ENCODE results near the gene PEX12.
"Not testable (repeated sequence)": the region's sequence is repeated elsewhere in the genome, so short reads cannot be mapped to it uniquely, and the experiment has no call there.

Gene PEX12

DNA sequence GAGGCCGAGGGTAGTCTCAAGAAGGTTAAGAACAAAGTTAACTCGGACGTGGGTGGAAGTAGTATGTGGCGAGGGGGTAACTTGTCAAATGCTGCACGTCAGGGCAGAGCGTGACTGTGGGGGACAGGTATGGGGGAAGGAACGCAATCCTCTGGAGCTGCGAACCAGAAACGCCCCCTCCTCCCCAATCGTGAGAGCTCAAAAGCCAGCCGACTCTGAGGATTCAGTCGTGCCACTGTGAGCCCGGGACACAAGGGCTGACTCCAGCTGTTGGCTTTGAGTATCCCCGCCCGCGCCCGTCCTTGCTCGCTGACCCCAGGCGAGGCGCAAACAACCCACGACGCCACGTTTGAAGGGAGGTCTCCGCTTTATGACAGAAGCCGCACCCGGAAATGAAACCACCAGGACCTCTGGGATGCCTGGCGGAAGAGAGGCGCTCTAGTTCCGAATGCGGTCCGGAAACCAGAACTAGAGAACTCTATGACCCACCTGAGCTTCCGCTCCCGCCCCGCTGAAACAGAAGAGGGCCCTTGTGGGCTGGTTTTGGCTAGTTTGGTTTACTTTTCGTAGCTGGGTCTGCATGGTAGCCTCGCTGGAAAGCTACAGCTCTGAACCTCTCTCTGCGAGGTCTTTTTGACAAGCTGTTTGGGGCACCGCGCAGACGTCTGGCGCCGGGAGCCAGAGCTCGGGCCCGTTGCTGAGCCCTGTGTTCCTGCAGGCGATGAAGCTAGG, at the start of gene PEX12:
Gene PEX12, minus strand, starts transcription at position 375 of the 732 bp plus-strand sequence. CDS start 550 bp downstream, outside the sequence.
- Histone ChIP-seq H3K9ac (ENCODE audit: insufficient read length) (peak within 1 kb of the TSS; percentile 86), H3K36me3 (ENCODE audit: insufficient read depth, low read length) (peaks cover 10% of the 10 kb centered on the region; the same call in 1 of the 2 replicates), H3K4me3 (peak within 1 kb of the TSS; percentile 81), H3K9me3 (ENCODE audit: low read depth, low read length) (no peaks in the 10 kb centered on the region), H3K27ac (peak within 1 kb of the TSS; percentile 43; the same call in 1 of the 2 replicates)
- peak; percentile 56 for DNase-seq (ENCODE audit: low read depth, low spot score)
- TF ChIP-seq FOXP2 (optimal IDR thresholded peaks at IDR 0.05; ENCODE audit: control extremely low read depth, extremely low read length, insufficient read depth) (no peak), EZH2 (IDR thresholded peaks at IDR 0.05) (no peak), POLR2AphosphoS5 (IDR thresholded peaks at IDR 0.05; ENCODE audit: borderline replicate concordance, low read depth, low read length) (peak; percentile 94)

DNA sequence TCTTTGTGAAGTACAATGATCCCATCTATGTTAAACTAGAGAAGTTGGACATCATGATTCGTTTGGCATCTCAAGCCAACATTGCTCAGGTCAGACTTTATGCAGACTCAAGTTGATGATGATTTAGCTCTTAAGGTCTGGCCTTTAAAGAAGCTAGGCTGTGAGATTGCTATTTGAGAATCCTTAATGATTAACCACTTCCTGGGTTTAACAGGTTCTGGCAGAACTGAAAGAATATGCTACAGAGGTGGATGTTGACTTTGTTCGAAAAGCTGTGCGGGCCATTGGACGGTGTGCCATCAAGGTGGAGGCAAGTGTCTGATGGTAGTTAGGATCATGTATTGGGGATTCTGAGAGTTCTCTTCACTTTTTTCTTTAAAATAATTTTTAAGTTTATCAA, 49.0 kb upstream of the PEX12 start:
- Histone ChIP-seq H3K27ac (no peak overlapping the region), H3K36me3 (ENCODE audit: insufficient read depth, low read length) (peaks cover 52% of the 10 kb centered on the region), H3K4me3 (no peak overlapping the region), H3K9me3 (ENCODE audit: low read depth, low read length) (no peaks in the 10 kb centered on the region), H3K9ac (ENCODE audit: insufficient read length) (no peak overlapping the region)
- DNase-seq (ENCODE audit: low read depth, low spot score), result no peak
- TF ChIP-seq EZH2 (IDR thresholded peaks at IDR 0.05), result no peak
- TF ChIP-seq POLR2AphosphoS5 (IDR thresholded peaks at IDR 0.05; ENCODE audit: borderline replicate concordance, low read depth, low read length), result no peak
- no peak for TF ChIP-seq FOXP2 (optimal IDR thresholded peaks at IDR 0.05; ENCODE audit: control extremely low read depth, extremely low read length, insufficient read depth)

DNA sequence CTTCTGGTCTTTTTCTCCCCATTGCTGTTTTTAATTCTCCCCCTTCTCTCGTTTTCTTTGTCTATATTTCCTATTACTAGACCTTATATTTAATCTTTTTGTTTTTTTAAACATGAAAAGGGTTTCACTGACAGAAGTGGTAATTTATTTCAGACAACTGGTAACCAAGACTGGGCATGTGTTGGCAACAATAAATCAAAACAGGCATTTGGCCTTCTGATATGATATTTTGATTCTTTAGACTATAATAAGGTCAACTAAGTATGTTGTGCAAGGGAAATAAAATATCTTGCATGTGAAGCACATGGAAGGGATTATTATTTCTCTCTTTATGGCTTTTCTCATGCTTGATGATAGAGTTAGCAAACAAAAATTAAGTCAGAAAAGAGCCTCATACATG, 43.4 kb upstream of the PEX12 start:
- Histone ChIP-seq H3K27ac (no peak overlapping the region), H3K36me3 (ENCODE audit: insufficient read depth, low read length) (peaks cover 25% of the 10 kb centered on the region), H3K9me3 (ENCODE audit: low read depth, low read length) (no peaks in the 10 kb centered on the region), H3K4me3 (no peak overlapping the region), H3K9ac (ENCODE audit: insufficient read length) (no peak overlapping the region)
- no peak for DNase-seq (ENCODE audit: low read depth, low spot score)
- TF ChIP-seq EZH2 (IDR thresholded peaks at IDR 0.05) (no peak), FOXP2 (optimal IDR thresholded peaks at IDR 0.05; ENCODE audit: control extremely low read depth, extremely low read length, insufficient read depth) (no peak), POLR2AphosphoS5 (IDR thresholded peaks at IDR 0.05; ENCODE audit: borderline replicate concordance, low read depth, low read length) (no peak)

DNA sequence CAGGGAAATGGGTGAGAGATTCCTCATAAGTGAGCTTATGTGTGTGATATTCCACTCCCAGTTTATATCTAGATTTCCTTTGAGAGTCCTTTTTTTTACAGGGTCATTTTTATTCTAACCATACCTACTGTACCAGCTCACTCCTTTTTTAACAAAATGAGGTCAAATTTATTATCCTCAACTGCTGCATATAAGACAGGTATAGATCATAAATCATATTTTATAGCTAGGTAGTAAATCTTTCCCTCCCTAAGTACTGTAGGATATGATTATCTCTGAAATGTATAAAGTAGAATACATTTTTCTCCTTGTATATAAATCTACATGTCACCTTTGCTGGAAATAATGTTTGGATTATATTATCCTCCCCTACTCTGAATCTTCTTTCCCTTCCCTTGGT, 40.3 kb upstream of the PEX12 start:
- H3K9me3 ChIP-seq (ENCODE audit: low read depth, low read length), result no peaks in the 10 kb centered on the region
- no peak overlapping the region for H3K9ac ChIP-seq (ENCODE audit: insufficient read length)
- no peak overlapping the region for H3K27ac ChIP-seq
- no peaks in the 10 kb centered on the region; the same call in 1 of the 2 replicates for H3K36me3 ChIP-seq (ENCODE audit: insufficient read depth, low read length)
- TF ChIP-seq EZH2 (IDR thresholded peaks at IDR 0.05) (no peak), FOXP2 (optimal IDR thresholded peaks at IDR 0.05; ENCODE audit: control extremely low read depth, extremely low read length, insufficient read depth) (no peak), POLR2AphosphoS5 (IDR thresholded peaks at IDR 0.05; ENCODE audit: borderline replicate concordance, low read depth, low read length) (no peak)
- H3K4me3 ChIP-seq, result no peak overlapping the region
- DNase-seq (ENCODE audit: low read depth, low spot score), result no peak

DNA sequence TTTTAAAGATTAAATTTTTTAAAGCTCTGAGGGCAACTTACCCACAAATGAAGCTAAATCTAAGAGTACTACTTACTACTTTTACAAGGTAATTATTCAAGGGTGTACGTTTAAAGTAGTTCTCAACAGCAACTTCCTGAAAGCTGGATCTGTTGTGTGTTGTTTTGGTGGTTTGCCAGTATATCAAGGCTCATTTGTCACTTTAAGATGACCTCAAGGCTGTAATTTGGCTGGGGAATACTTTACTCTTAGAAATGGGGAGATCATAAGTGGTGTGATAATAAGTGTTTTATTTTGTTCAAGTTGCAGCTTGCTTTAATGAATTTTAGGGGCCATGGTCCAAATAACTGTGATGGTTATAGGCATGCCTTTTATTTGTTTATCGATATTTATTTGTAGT, 39.1 kb upstream of the PEX12 start:
- Histone ChIP-seq H3K9me3 (ENCODE audit: low read depth, low read length) (no peaks in the 10 kb centered on the region), H3K27ac (no peak overlapping the region), H3K9ac (ENCODE audit: insufficient read length) (no peak overlapping the region), H3K4me3 (no peak overlapping the region), H3K36me3 (ENCODE audit: insufficient read depth, low read length) (peaks cover 8% of the 10 kb centered on the region; the same call in 1 of the 2 replicates)
- no peak for TF ChIP-seq FOXP2 (optimal IDR thresholded peaks at IDR 0.05; ENCODE audit: control extremely low read depth, extremely low read length, insufficient read depth)
- TF ChIP-seq POLR2AphosphoS5 (IDR thresholded peaks at IDR 0.05; ENCODE audit: borderline replicate concordance, low read depth, low read length), result no peak
- no peak for TF ChIP-seq EZH2 (IDR thresholded peaks at IDR 0.05)
- DNase-seq (ENCODE audit: low read depth, low spot score), result peak; percentile 3

DNA sequence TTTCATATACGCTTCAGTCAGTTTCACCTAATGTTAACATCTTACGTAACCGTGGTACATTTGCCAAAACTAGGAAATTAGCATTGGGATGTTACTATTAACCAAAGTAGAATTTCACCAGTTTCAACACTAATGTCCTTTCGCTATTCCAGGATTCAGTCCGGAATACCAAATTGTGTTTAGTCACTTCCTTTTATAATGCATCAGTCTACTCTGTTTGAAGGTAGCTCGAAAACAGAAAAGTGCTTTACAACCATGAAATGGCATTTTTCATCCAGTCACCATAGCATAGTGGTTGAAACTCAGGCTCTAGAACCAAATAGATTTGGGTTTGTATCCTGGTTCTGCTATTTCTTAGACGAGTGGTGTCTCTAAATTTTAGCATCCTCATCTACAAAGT, 38.2 kb upstream of the PEX12 start:
- DNase-seq (ENCODE audit: low read depth, low spot score), result no peak
- Histone ChIP-seq H3K9me3 (ENCODE audit: low read depth, low read length) (no peaks in the 10 kb centered on the region), H3K36me3 (ENCODE audit: insufficient read depth, low read length) (peaks cover 11% of the 10 kb centered on the region; the same call in 1 of the 2 replicates), H3K27ac (no peak overlapping the region), H3K9ac (ENCODE audit: insufficient read length) (no peak overlapping the region), H3K4me3 (no peak overlapping the region)
- TF ChIP-seq POLR2AphosphoS5 (IDR thresholded peaks at IDR 0.05; ENCODE audit: borderline replicate concordance, low read depth, low read length) (no peak), FOXP2 (optimal IDR thresholded peaks at IDR 0.05; ENCODE audit: control extremely low read depth, extremely low read length, insufficient read depth) (no peak), EZH2 (IDR thresholded peaks at IDR 0.05) (no peak)

DNA sequence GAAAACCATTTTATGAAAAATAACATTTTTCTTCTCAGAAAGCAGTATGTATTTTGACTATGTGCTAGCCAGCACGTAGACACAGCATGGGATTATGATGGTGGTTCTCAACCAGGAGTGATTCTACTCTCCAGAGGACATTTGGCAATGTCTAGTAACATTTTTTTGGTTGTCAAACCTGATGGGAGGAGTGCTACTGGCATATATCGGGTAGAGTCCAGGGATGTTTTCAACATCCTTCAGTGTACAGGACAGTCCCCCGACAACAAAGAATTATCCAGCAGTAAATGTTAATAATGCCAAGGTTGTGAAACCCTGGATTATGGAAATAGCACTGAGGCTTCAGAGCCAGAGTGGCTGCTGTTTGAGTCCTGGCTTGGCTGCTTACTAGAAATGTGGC, 36.4 kb upstream of the PEX12 start:
- no peaks in the 10 kb centered on the region for H3K9me3 ChIP-seq (ENCODE audit: low read depth, low read length)
- no peak overlapping the region for H3K4me3 ChIP-seq
- H3K36me3 ChIP-seq (ENCODE audit: insufficient read depth, low read length), result peaks cover 16% of the 10 kb centered on the region
- no peak overlapping the region for H3K9ac ChIP-seq (ENCODE audit: insufficient read length)
- DNase-seq (ENCODE audit: low read depth, low spot score), result no peak
- TF ChIP-seq EZH2 (IDR thresholded peaks at IDR 0.05) (no peak), POLR2AphosphoS5 (IDR thresholded peaks at IDR 0.05; ENCODE audit: borderline replicate concordance, low read depth, low read length) (no peak), FOXP2 (optimal IDR thresholded peaks at IDR 0.05; ENCODE audit: control extremely low read depth, extremely low read length, insufficient read depth) (no peak)
- no peak overlapping the region for H3K27ac ChIP-seq

DNA sequence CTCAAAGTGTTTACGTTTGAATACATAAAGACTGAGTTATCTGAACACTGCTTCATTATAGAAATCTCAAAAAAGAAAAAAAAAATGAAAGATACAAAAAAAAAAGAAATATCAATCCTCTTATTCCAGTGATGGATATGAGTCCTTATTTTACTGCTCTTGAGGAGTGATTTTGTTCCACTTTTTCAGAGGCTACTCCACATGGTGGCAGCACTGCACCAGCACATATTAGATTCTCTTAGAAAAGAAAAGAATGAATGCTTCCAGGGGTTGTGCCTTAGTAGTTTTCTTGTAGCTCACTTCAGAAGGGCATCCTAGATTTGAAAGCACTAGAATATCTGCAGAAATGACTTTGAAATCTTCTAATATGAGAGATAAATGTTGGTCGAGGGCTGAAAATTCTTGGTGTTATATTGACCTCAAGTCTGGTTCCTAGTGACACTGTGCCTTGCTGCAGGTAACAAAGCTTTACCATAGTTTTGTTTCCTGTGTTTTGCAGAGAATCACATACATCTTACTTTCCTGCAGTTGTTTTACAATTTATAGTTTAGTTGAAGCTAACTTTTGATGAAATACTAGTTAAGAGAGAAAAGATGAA, 34.7 kb upstream of the PEX12 start:
- Histone ChIP-seq H3K27ac (no peak overlapping the region; the same call in 1 of the 2 replicates), H3K36me3 (ENCODE audit: insufficient read depth, low read length) (peaks cover 30% of the 10 kb centered on the region), H3K4me3 (no peak overlapping the region), H3K9ac (ENCODE audit: insufficient read length) (no peak overlapping the region), H3K9me3 (ENCODE audit: low read depth, low read length) (no peaks in the 10 kb centered on the region)
- peak; percentile 48 for DNase-seq (ENCODE audit: low read depth, low spot score)
- TF ChIP-seq EZH2 (IDR thresholded peaks at IDR 0.05) (no peak), FOXP2 (optimal IDR thresholded peaks at IDR 0.05; ENCODE audit: control extremely low read depth, extremely low read length, insufficient read depth) (no peak), POLR2AphosphoS5 (IDR thresholded peaks at IDR 0.05; ENCODE audit: borderline replicate concordance, low read depth, low read length) (no peak)

DNA sequence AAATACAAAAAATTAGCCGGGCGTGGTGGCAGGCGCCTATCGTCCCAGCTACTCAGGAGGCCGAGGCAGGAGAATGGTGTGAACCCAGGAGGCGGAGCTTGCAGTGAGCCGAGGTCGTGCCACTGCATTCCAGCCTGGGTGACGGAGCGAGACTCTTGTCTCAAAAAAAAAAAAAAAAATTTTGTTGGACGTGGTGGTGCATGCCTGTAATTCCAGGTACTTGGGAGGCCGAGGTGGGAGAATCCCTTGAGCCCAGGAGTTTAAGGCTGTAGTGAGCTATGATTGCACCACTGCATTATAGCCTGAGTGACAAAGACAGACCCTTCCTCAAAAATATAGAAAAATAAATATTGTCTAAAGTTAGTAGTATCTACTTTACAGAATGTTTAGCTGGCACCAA, 32.4 kb upstream of the PEX12 start:
- H3K36me3 ChIP-seq (ENCODE audit: insufficient read depth, low read length), result peaks cover 47% of the 10 kb centered on the region
- H3K27ac ChIP-seq; DNase-seq (ENCODE audit: low read depth, low spot score); H3K9ac ChIP-seq (ENCODE audit: insufficient read length); H3K9me3 ChIP-seq (ENCODE audit: low read depth, low read length); H3K4me3 ChIP-seq: not testable (repeated sequence)
